GM19452 (cell line): Measurements from ENCODE around the gene USP26.
"Not testable (repeated sequence)": the region's sequence is repeated elsewhere in the genome, so short reads cannot be mapped to it uniquely, and the experiment has no call there.

Experiments used
- ATAC-seq: cut with Tn5 transposase; IDR thresholded peaks from one replicate; pipeline ENCODE4 v1.9.1; 2021; ENCODE audit not compliant: unreplicated experiment

USP26 gene

GRCh38 chrX:133042260-133042659, 54.6 kb downstream of the USP26 start:
- no peak for ATAC-seq

GRCh38 chrX:133033010-133033409, 63.9 kb downstream of the USP26 start:
- ATAC-seq = no peak

- no peak for ATAC-seq
Observed at GRCh38 chrX:133018229-133018628, 78.7 kb downstream of the USP26 start.

GRCh38 chrX:133007458-133007857, 89.5 kb downstream of the USP26 start:
- ATAC-seq = no peak

GRCh38 chrX:133005616-133006015, 91.3 kb downstream of the USP26 start:
- no peak for ATAC-seq

GRCh38 chrX:133005042-133005441, 91.9 kb downstream of the USP26 start:
- ATAC-seq = no peak

GRCh38 chrX:132999209-132999608, 97.7 kb downstream of the USP26 start:
- no peak for ATAC-seq

GRCh38 chrX:132990835-132991234, 106.1 kb downstream of the USP26 start:
- ATAC-seq = no peak

GRCh38 chrX:132986556-132986955, 110.4 kb downstream of the USP26 start:
- ATAC-seq = no peak

- ATAC-seq = no peak
Observed at GRCh38 chrX:132984058-132984650, 112.8 kb downstream of the USP26 start.

GRCh38 chrX:132983496-132983895, 113.4 kb downstream of the USP26 start:
- ATAC-seq = no peak

- ATAC-seq = not testable (repeated sequence)
Observed at GRCh38 chrX:132980035-132980434, 116.9 kb downstream of the USP26 start.
